HG02759 (cell line): ENCODE data around the gene LINS1.

Source experiments
- ATAC-seq: cut with Tn5 transposase; IDR thresholded peaks from one replicate; pipeline ENCODE4 v1.9.1; 2021; ENCODE audit warnings: mild to moderate bottlenecking, moderate library complexity; ENCODE audit not compliant: unreplicated experiment

LINS1 gene

GRCh38 chr15:100559330-100559729 lies 42.7 kb downstream of the LINS1 start:
- no peak for ATAC-seq

GRCh38 chr15:100558771-100559254 lies 43.2 kb downstream of the LINS1 start:
- ATAC-seq: no peak

- no peak for ATAC-seq
Observed at GRCh38 chr15:100553468-100553867, 48.5 kb downstream of the LINS1 start.

GRCh38 chr15:100547961-100548360 lies 54.0 kb downstream of the LINS1 start:
- no peak for ATAC-seq

GRCh38 chr15:100544946-100545345 lies 57.0 kb downstream of the LINS1 start:
- ATAC-seq: no peak

GRCh38 chr15:100544338-100544841 lies 57.6 kb downstream of the LINS1 start:
- no peak for ATAC-seq

- ATAC-seq: no peak
Observed at GRCh38 chr15:100542290-100542689, 59.7 kb downstream of the LINS1 start.

GRCh38 chr15:100537331-100537730 lies 64.7 kb downstream of the LINS1 start:
- peak; percentile 79 for ATAC-seq

- ATAC-seq: no peak
Observed at GRCh38 chr15:100536733-100537132, 65.3 kb downstream of the LINS1 start.

- no peak for ATAC-seq
Observed at GRCh38 chr15:100533886-100534285, 68.1 kb downstream of the LINS1 start.

GRCh38 chr15:100531823-100532327 lies 70.1 kb downstream of the LINS1 start:
- ATAC-seq: no peak

GRCh38 chr15:100531204-100531603 lies 70.8 kb downstream of the LINS1 start:
- ATAC-seq: no peak

- ATAC-seq: no peak
Observed at GRCh38 chr15:100529556-100529955, 72.4 kb downstream of the LINS1 start.

- no peak for ATAC-seq
Observed at GRCh38 chr15:100528833-100529428, 73.1 kb downstream of the LINS1 start, which contains the start of gene CERS3. Gene CERS3, minus strand, starts transcription at chr15:100528950. Its CDS starts 27,101 bp downstream, at chr15:100501849.

- no peak for ATAC-seq
Observed at GRCh38 chr15:100526027-100526481, 75.9 kb downstream of the LINS1 start.

GRCh38 chr15:100525436-100525835 lies 76.5 kb downstream of the LINS1 start:
- ATAC-seq: no peak

- ATAC-seq: no peak
Observed at GRCh38 chr15:100524326-100524725, 77.7 kb downstream of the LINS1 start.

GRCh38 chr15:100521907-100522306 lies 80.1 kb downstream of the LINS1 start:
- ATAC-seq: no peak

- no peak for ATAC-seq
Observed at GRCh38 chr15:100520132-100520921, 81.7 kb downstream of the LINS1 start.

GRCh38 chr15:100517846-100518245 lies 84.1 kb downstream of the LINS1 start:
- ATAC-seq: no peak
